GM21717 (cell line): ENCODE results near the gene TMEM190.
"Not testable (repeated sequence)": the region's sequence is repeated elsewhere in the genome, so short reads cannot be mapped to it uniquely, and the experiment has no call there.

Source experiments
- ATAC-seq: cut with Tn5 transposase; IDR thresholded peaks from one replicate; pipeline ENCODE4 v1.9.1; 2021; ENCODE audit warnings: mild to moderate bottlenecking, moderate library complexity; ENCODE audit not compliant: unreplicated experiment

TMEM190 gene

DNA sequence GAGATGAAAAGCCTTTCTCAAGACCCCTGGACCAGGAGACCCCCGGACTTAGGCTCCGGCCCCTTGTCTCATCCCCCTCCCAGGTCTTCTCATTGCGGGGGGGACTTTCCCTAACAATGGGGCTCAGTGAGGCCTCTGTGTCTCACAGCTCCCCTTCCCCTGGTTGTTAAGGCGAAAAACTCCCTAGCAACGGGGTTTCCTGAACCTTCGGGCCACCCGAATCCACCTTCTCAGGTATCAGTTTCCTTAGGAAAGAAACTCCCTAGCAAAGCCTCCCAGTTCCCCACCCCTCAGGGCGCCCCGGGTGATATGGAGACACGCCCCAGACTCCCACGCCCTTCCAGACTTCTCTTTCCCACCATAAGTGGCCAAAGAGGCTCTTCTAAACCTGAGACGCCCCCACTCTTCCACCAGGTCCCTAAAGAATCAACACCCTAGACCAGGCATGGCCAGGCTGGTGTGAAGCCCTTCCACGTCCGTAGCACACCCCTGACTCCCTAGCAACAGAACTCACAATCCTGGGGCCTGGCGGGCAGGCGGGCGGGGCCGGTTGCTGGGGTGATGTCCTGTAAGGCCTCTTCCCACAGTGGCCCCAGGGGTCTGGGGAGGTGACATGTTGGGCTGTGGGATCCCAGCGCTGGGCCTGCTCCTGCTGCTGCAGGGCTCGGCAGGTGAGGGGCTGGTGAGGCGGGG lies at the start of gene TMEM190:
TMEM190 (plus strand) TSS at position 586 of the 693 bp plus-strand sequence; CDS start at position 614, 28 bp downstream.
- no peak for ATAC-seq

DNA sequence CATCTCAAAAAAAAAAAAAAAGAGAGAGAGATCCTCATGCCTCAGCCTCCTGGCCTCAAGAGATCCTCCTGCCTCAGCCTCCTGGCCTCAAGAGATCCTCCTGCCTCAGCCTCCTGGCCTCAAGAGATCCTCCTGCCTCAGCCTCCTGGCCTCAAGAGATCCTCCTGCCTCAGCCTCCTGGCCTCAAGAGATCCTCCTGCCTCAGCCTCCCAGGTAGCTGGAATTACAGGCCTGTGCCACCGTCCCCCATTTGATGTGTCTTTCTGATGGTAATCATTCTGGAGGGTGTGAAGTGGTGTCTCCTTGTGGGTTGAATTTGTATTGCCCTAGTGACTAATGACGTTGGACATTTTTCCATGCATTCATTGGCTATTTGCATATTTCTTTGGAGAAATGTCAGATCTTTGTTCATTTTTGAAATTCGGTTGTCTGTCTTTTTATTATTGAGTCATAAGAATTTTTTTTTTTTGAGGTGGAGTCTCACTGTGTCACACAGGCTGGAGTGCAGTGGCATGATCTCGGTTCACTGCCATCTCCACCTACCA lies 47.8 kb upstream of the TMEM190 start:
- ATAC-seq: not testable (repeated sequence)

DNA sequence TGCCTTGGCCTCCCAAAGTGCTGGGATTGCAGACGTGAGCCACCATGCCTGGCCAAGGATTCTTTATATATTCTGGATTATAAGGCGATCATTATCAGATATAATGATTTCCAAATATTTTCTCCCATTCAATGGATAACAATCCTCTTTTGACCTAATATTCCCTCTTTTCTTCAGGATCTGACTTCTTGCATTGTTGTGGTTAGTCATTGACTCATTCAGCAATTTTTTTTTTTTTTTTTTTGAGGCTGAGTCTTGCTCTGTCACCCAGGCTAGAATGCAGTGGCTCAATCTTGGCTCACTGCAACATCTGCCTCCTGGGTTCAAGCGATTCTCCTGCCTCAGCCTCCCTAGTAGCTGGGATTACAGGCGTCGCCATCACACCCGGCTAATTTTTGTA lies 46.8 kb upstream of the TMEM190 start:
- ATAC-seq: not testable (repeated sequence)

DNA sequence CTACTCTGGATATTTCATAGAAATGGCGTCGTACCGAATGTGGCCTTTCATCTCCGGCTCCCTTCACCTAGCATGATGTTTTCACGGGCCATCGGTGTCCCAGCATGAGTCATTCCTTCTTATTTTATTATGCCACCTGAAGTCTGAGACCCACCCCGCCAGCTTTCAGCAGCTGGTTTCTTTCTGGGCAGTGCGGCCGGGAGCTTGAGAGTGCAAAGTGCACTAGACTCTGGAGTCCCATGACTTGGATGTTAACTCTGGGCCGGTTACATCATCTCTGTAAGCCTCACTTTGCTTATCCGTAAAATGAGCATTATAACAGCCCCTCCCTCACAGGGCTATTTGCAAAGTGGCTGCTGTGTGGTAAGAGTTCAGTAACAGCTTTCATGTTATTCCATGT lies 42.8 kb upstream of the TMEM190 start:
- ATAC-seq: no peak

DNA sequence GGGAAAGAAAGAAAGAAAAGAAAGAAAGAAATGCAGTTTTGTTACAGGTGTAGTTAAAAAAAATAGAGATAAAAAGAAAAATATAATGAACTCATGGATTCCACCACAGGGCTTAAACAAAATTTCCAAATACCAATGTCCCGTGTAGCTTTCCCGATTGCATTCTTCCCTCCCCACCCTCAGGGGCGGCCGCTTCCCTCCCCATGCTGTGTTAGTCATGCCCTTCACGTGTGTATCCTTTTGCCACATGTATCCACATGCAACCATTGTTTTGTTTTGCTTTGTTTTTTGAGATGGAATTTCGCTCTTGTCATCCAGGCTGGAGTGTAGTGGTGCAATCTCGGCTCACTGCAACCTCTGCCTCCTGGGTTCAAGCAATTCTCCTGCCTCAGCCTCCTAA lies 40.5 kb upstream of the TMEM190 start:
- ATAC-seq: no peak

DNA sequence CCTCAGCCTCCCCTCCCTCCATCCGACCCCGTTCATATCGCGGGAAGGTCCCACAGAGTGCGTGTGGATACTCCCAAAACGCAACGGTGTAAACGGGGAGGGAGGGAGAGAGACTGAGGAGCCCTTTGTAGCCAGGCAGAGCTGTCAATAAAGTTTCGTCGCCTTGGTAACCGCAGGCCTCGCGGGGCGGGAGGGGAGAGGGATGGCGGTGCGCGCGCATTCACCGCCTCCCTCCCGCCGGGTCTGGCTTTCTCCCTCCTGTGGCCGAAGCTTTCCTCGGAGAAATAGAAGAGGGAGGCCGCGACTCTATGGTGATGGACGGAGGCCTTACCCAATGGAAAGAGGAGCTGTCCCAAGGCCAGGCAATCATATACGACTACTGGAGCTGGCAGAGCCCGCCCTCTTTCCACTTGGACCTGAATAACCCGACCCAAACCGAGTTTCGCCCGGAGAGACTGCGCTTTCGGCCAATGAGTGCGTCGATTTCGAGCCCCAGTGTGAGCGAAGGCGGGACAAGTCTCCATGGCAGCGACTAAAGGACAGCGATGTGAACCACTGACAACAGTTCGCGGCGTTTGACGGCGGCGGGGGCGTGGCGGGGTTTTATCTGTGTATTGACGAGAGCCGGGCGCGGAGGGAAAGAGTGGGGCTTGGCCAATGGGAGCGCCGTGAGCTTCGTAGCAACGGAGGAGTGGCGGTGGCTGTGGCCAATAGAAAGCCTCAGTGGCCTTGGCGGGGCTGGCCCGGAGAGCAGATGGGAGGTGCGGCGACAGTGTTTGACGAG lies 37.3 kb upstream of the TMEM190 start, which contains the start of gene KMT5C:
KMT5C (plus strand) TSS at position 772 of the 784 bp plus-strand sequence. CDS start 2,061 bp downstream, outside the sequence.
- ATAC-seq: peak; percentile 72

DNA sequence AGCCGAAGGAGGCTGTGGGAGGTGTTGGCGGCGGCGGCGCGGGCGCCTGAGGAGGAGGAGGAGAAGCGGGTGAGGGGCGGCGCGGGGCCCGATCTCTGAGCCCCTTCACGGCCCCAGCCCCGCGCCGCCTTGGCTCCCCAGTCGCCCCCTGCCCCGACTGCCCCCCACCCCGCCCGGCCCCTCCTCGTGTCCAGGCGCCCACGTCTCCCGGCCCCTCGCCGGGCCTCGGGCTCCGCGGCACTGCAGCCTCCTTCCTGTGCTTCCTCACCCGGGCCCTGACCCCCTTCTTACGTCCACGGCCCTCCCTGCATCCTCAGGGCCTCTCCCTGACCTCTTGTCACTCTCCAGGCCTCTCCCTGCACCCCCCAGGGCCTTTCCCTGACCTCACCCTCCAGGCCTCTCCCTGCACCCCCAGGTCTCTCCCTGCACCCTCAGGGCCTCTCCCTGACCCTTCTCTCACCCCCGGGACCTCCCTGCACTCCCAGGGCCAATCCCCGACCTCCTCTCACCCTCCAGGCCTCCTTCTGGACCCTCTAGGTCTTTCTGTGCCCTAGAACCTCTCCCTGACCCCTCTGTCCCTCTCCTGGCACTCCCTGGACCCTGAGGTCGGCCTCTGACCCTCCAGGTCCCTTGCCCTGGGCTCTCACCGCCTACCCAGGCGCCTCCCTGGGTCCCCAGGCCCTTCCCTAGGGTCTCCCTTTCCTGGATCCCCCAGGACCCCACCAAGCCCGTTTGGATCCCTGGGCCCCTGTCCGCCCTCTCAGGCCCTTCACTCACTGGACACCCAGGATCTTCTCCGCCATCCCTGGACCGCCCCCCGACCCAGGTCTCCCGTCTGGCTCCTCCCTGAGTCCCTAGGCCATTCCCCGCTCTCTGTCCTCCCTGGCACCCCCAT lies 36.5 kb upstream of the TMEM190 start:
- no peak for ATAC-seq

DNA sequence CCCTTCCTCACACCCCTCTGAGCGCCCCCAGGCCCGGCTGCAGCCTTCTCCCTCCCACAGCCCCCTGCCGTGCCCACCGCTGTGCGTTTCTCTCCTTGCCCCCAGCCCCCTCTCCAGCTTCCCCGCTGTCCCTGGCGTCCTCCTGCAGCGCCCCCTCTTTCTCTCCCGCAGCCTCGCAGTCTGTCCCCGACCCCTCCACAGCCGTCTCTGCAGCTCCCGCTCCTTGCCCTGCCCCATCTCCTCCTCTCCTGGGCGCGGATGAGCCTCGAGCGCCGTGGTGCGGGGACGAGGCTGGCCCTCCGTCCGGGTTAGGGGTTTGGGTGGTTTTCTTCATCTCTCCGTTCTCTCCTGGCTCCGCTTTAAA lies 35.9 kb upstream of the TMEM190 start:
- no peak for ATAC-seq

DNA sequence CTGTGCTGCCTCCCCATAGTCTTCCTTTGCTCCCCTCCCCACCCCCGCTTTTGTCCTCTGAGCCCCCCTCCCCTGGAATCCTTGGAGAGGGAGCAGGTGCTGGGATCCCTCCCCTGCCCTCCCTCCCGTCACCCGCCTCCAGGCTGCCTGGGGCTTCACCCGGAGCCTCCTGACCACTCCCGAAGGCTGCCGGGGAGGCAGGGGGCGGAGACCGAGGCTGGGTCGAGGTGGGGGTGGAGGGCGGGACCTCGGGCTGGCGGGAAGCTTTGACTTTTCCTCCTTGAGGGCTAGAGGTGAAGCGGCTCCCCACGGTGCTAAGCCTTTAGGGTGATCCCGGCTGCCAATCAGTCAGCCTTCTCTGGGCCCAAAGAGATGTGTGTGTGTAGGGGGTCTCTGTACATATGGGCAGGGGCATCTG lies 35.4 kb upstream of the TMEM190 start:
- no peak for ATAC-seq

DNA sequence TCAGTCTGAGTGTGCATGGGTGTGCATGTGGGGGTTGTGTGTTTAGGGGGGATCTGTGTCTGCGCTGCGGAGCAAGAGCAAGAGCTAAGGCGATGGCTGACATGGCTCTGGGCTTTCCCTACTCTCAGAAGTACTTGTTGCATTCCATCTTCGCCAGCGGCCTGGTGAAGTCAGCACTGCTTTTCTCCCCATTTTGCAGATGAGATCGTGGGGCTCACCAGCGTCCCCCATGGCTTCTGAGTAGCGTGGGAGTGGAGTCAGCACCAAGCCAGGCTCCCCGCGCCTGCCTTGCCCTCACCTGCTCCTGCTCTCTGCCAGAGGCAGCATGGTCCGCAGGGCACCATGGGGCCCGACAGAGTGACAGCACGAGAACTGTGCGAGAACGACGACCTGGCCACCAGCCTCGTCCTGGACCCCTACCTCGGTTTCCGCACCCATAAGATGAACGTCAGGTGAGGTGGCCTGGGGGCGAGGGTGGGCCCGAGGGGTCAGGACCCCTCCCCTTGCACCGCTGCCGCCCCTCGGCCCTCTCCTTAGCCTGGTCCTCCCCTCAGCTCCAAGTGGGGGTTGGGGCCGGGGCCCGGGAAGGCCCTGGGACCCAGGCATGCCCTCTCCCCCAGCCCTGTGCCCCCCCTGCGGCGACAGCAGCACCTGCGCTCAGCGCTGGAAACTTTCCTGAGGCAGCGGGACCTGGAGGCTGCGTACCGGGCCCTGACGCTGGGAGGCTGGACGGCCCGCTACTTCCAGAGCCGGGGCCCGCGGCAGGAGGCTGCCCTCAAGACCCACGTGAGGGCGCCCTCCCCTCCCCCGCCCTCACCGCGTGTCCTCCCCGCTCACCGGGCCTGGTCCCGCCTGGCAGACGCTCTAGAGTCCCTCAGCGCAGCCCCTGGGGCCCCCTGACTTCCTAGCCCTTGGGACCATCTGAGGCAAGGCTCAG lies 34.8 kb upstream of the TMEM190 start:
- ATAC-seq: no peak

DNA sequence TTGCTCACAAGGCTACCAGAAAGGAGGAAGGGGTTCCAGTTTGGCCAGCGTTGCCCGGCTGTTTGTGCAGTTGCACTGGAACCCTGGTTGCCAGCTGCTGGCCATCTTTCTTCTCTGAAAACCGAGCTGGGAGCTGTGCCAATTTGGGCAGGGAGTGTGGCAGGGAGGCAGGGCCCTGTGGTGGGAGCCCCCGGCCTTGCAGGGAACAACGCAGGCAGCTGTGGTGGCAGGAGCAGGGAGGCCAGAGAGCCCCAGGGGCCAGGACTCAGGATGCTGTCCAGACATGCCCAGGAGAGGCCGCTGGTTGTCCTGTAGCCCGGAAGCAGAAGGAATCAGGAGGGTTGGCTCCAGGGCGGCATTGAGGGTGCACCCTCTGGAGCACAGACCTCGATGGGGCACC lies 32.2 kb upstream of the TMEM190 start:
- ATAC-seq: no peak

DNA sequence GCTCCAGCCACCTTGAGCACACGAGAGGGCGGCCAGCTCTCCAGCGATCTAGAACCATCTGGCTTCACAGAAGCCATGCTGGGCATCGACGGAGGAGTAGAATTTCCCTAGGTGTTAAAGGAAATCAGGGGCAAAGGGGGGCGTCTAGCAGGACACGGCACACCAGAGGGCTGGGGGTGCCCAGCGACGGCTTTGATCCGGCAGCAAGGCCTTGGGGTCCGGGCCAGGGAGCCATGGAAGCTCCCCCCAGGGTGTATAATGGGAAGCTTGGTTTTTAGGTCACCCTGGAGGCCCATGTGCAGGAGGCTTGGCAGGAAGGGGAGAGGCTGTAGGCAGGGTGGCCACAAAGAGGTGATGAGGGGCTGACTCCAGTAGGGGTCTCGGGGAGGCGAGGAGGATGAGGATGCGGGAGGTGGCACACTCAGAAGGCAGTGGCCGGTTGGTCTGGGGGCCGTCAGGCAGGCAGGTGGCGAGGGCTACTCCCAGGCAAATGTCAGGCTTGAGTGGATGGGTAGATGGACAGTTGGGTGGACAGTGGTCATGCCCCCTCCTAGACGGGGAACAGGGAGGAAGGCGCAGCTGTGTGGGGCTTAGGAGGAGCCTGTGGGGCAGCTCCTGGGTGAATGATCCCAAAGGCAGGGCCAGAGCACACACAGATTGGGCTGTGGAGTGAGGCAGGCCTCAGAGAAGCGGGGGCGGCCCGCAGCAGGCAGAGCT lies 31.4 kb upstream of the TMEM190 start:
- no peak for ATAC-seq

DNA sequence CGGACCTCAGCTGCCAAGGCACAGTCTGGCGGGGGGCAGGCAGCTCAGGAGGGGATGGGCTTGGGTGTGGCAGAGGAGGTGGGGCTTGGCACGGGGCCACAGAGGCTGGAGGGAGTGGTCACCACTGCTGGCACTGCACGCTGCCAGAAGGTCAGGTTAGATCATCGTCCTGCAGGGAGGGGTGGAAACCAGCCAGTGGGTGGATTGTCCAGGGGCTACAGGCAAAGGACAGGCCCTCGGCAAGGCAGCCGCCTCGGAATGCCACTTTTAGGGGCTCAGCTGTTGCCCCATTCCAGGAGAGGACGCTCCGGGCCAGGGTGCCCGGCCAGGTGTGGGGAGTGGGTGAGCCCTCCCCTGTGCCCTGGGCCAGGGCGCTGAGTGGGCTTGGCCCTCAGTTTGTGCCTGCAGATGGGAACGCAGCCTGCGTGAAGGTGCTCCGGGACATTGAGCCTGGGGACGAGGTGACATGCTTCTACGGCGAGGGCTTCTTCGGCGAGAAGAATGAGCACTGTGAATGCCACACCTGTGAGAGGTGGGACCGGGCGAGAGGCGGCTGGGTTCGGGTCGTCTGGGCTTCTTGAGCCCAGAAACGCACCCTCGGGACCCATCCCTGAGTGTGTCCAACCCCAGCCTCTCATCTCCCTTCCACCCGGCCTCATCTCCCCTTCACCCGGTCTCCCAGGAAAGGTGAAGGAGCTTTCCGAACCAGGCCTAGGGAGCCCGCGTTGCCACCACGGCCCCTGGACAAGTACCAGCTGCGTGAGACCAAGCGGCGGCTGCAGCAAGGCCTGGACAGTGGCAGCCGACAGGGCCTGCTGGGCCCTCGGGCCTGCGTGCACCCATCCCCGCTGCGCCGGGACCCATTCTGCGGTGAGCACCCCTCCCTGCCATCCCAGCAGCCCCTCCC lies 30.6 kb upstream of the TMEM190 start:
- no peak for ATAC-seq

DNA sequence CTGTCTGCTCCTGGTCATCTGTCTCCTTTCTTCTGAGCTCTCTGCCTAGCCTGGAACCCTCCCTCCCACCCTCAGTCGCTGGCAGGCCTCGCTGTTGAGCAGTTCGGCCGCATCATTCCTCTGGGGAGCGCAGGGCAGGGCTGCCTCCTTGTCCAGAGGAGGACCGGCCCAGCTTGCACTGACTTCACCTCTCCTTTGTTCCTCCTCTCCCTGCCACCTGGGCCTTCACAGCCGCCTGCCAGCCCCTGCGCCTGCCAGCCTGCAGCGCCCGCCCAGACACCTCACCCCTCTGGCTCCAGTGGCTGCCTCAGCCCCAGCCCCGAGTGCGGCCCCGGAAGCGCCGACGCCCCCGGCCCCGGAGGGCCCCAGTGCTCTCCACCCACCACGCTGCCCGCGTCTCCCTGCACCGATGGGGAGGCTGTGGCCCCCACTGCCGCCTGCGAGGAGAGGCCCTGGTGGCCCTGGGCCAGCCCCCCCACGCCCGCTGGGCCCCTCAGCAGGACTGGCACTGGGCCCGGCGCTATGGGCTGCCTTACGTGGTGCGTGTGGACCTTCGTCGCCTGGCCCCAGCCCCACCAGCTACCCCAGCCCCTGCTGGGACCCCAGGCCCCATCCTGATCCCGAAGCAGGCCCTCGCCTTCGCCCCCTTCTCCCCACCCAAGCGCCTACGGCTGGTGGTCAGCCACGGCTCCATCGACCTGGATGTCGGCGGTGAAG lies 29.7 kb upstream of the TMEM190 start:
- no peak for ATAC-seq

DNA sequence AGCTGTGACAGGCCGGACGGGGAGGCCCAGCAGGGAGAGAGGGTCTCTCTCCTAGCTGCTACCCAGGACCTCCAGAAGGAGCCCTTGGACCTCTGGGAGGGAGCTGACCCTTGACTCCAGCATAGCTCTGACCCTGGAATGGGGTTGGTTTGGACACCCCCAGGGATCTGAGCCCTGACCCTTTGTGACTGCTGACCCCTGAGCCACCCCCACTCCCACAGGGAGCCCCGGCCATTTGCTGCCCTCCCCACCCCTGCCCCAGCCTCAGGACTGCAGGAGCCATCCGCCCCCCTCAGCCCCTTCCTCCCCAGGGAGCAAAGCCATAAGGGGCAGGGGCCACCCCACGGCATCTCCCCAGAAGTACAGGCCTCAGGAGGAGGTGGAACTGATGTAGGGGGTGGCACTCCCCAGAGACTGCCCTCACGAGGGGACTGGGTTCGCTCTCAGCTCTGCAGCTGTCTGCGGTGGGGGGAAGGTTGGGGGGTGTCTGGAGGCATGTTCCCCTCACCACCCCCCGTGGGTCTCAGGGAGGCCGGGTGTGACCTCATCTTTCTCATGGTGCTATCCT lies 29.1 kb upstream of the TMEM190 start:
- no peak for ATAC-seq

DNA sequence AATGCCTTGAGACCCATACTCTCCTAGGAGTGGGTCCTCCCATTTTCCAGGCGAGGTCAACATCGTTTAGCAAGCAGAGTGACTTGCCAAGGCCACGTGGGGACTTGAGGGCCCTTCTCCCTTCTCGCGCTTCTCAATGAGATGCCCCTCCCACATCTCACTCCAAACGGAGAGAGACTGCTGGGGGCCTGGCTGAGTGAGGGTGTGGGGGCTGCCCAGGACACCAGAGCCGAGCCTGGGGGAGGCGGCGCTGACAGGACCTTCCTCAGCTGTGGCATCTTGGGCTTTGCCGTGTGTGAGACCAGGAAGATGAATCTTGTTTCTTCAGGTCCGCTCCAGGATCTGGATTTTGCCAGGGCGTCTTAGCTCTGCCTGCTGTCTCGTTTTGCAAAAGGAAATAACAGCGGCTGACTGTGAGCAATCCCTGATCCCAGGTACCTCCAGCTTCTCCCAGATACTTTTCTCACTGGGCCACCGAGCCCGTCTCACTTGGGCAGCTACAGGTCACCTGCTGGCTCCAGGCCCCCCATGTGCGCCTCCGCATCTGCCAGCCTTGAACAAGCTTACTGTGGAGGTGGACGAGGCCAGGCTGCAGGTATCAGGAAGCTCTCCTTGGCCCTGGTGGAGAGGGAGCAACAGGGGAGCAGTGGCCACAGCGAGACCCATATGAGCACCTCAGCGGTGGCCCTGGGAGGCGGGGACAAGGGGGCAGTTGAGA lies 28.1 kb upstream of the TMEM190 start:
- no peak for ATAC-seq
